NCI-H446 (cell line): ENCODE results near the gene GCNT1.
A peak's percentile ranks its signal among the peaks of the same experiment; 100 is the strongest.
"Not testable (repeated sequence)": the region's sequence is repeated elsewhere in the genome, so short reads cannot be mapped to it uniquely, and the experiment has no call there.

Source experiments
- DNase-seq, 2 experiments: peaks; one replicate each; lab custom pipeline; 2025; lab: John Stamatoyannopoulos, UW

The GCNT1 gene

GRCh38 chr9:76458903-76459693 is at the start of gene GCNT1:
Gene GCNT1, plus strand, starts transcription at chr9:76459182. Its CDS starts 43,200 bp downstream, at chr9:76502382.
- DNase-seq = peak; percentile 4 to 67

GRCh38 chr9:76412638-76413037 is 46.3 kb upstream of the GCNT1 start:
- DNase-seq = no peak

DNA sequence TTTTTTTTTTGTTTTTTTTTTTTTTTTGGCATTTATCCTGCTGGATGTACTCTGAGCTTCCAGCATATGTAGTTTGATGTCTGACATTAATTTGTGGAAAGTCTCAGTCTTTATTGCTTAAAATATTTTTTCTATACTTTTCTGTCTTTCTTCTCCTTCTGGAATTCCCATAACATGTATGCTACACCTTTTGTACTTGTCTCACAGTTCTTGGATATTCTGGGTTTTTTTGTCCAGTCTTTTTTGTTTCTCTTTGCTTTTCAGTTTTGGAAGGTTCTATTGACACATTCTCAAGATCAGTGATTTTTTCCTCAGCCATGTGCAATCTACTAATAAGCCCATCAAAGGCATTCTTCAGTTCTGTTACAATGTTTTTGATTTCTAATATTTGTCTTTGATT is 45.3 kb upstream of the GCNT1 start:
- no peak for DNase-seq

DNA sequence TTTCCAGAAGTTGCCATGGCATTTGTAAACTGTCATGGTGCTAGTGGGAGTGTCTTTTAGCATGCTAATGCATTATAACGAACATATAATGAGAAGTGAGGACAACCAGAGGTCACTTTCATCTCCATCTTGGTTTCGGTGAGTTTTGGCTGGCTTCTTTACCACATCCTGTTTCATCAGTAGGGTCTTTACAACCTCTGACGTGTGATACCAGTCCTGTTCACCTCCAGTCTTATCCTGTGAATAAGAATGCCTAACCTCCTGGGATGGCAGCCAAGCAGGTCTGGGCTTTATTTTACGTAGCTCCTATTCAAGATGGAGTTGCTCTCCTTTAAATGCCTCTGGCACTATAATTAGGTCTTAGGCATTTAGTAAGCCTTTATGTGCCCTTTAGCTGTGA is 44.3 kb upstream of the GCNT1 start:
- no peak for DNase-seq

GRCh38 chr9:76415154-76415553 is 43.8 kb upstream of the GCNT1 start:
- DNase-seq = no peak

- DNase-seq = no peak
These were observed 43.3 kb upstream of the GCNT1 start for GRCh38 chr9:76415731-76416130.

DNA sequence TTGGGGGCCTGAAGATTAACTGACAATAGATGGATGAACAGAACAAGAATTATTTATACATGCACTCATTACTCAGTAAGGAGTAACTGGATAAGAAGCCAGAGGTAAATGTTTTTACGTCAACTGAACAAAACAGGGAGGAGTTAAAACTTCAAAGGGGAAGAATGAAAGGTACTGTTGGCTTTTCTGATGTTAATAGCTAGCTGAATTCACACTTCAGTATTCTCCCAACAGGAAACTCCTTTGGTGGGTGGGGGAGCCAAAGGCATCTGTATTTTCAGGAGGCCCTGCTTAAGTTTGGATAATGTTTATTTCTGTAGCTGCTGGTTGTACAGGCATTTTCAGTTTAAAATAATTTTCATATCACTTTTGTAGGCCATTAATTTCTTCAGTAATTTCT is 41.6 kb upstream of the GCNT1 start:
- DNase-seq = no peak

DNA sequence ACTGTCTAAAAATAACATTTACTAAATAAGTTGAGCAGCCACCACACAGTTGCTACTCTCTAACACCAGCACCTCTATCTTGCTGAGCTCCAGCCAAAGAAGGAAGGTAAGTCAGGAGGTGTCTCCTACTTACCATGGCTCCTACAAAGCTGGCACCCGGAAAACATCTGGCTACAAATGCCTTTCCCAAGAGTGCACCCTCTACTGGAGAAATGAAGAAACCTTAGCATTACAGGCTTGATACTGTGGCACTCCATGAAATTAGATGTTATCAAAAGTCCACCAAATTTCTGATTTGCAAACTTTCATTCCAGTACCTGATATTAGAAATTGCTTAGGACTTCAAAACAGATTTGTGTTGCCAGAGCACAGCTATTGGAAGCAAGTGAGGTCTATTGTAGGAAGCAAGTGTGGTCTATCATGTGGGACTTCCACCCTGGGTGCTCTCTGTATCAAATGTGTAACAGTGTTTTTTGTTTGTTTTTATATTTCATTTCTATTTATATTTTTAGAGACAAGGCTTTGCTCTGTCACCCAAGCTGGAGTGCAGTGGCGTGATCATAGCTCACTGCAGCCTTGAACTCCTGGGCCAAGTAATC is 39.1 kb upstream of the GCNT1 start:
- no peak for DNase-seq

GRCh38 chr9:76423216-76424177 is 35.5 kb upstream of the GCNT1 start:
- no peak for DNase-seq

- no peak for DNase-seq
These were observed 34.5 kb upstream of the GCNT1 start for GRCh38 chr9:76424491-76424890.

DNA sequence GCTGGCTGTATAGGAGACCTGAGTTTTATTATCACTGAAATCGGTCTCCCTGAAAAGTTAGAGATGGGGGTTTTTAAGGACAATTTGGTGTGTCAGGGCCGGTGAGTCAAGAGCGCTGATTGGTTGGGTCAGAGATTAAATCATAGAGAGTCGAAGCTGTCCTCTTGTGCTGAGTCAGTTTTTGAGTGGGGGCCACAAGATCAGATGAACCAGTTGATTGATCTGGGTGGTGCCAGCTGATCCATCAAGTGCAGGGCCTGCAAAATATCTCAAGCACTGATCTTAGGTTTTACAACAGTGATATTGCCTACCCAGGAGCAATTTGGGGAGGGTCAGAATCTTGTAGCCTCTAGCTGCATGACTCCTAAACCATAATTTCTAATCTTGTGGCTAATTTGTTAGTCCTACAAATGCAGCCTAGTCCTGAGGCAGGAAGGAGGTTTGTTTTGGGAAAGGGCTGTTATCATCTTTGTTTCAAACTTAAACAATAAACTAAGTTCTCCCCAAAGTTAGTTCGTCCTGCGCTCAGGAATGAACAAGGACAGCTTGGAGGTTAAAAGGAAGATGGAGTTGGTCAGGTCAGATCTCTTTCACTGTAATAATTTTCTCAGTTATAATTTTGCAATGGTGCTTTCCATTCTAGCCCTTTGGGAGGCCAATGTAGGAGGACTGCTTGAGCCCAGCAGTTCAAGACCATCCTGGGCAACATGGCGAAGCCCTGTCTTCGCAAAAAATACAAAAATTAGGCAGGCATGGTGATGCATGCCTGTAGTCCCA is 33.1 kb upstream of the GCNT1 start:
- no peak for DNase-seq

DNA sequence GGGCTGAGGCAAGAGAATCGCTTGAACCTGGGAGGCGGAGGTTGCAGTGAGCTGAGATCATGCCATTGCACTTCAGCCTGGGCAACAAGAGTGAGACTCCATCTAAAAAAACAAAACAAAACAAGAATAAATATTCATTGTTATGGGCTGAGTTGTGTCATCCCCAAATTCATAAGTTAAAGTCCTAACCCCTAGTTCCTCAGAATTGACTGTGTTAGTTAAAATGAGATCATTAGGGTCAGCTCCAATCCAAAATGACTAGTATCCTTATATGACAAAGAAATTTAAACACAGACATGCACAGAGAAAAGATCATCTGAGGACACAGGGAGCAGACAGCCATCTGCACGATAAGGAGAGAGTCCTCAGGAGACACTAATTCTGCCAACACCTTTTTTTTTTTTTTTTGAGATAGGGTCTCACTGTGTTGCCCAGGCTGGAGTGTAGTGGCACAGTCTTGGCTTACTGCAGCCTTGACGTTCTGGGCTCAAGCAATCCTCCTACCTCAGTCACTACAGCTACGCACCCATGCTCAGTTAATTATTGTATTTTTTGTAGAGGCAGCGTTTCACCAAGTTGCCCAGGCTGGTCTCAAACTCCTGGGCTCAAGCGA is 32.1 kb upstream of the GCNT1 start:
- DNase-seq = no peak

DNA sequence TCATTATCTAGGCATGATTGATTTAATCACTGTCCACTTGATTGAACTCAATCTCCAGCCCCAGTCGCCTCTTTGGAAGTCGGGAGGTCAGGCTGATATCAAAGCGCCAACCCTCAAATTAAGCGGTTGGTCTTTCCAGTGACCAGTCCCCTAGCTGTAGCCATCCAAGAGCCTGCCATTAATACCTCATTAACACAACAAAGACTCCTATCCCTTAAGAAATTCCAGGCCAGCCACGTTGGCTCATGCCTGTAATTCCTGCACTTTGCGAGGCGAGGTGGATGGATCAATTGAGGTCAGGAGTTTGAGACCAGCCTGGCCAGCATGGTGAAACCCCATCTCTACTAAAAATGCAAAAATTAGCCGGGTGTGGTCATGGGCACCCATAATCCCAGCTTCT is 27.4 kb upstream of the GCNT1 start:
- no peak for DNase-seq

DNA sequence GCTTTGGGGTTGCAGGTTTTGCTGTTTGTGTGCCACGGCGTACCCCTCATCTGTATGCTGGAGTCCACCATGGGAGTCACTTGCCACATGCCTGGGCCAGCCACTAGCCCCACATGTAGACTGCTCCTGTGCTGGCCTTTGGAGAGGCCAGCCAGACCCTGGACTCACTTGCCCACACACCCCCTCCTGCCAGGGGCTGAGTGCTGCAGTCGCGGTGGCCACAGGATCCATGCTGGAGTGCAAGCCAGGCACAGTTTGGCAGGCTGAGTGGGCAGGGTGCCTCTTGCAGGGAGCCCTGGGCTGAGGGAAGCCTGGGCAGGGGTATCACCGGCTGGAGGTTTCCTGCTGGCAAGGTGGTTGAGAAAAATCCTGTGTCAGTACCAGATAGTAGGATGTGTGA is 25.6 kb upstream of the GCNT1 start:
- no peak for DNase-seq

DNA sequence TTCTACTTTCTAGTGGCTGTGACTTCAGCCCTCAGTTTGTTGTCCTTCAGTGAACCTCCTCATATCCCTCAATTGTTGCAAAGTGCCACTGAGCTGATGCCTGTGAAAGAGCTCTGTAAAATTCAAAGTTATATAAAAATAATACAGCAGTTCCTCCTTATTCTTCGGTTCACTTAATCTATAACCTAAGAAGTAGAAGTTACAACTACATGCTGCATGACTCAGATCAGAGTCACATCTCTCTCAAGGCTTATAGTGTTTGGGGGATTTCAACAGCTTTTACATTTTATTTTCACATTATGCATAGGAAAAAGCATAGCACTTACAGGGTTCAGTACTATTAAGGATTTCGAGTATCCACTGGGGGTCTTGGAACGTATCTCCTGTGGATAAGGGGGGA is 25.1 kb upstream of the GCNT1 start:
- DNase-seq = no peak

GRCh38 chr9:76434897-76435296 is 24.1 kb upstream of the GCNT1 start:
- DNase-seq = not testable (repeated sequence)

DNA sequence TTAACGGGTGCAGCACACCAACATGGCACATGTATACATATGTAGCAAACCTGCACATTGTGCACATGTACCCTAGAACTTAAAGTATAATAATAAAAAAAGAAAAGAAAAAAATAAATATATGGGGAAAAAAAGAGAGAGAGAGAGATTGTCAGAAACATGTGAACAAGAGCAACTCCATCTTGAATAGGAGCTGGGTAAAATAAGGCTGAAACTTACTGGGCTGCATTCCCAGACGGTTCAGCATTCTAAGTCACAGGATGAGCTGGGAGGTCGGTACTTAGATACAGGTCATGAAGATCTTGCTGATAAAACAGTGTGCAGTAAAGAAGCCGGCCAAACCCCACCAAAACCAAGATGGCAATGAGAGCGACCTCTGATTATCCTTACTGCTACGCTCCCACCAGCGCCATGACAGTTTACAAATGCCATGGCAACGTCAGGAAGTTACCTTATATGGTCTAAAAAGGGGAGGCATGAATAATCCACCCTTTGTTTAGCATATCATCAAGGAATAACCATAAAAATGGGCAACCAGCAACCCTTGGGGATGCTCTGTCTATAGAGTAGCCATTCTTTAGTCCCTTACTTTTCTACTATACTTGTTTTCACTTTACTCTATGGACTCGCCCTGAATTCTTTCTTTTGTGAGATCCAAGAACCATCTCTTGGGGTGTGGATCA is 21.8 kb upstream of the GCNT1 start:
- not testable (repeated sequence) for DNase-seq

DNA sequence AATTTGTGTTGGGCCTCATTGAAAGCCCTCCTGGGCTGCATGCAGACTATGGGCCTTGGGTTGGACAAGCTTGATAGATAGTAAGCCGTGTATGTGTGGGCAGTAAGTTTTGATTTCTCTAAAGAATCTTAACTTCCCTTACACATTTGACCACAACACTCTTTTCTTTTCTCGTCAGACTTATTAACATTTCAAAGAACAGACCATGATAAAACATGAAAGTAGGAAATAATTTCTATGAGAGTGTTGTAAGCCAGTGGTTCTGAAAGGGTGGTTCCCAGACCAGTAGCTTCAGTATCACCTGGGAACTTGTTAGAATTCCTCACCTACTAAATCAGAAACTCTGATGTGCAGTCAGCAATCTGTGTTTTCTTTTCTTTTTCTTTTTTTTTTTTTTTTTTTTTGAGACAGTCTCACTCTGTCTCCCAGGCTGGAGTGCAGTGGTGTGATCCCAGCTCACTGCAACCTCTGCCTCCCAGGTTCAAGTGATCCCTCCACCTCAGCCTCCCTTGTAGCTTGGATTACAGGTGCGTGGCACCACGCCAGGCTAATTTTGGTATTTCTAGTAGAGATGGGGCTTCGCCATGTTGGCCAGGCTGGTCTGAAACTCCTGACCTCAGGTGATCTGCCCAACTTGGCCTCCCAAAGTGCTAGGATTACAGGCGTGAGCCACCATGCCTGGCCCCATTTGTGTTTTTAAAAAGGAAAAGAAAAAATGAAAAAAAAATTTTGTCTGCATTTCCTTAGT is 20.0 kb upstream of the GCNT1 start:
- no peak for DNase-seq

DNA sequence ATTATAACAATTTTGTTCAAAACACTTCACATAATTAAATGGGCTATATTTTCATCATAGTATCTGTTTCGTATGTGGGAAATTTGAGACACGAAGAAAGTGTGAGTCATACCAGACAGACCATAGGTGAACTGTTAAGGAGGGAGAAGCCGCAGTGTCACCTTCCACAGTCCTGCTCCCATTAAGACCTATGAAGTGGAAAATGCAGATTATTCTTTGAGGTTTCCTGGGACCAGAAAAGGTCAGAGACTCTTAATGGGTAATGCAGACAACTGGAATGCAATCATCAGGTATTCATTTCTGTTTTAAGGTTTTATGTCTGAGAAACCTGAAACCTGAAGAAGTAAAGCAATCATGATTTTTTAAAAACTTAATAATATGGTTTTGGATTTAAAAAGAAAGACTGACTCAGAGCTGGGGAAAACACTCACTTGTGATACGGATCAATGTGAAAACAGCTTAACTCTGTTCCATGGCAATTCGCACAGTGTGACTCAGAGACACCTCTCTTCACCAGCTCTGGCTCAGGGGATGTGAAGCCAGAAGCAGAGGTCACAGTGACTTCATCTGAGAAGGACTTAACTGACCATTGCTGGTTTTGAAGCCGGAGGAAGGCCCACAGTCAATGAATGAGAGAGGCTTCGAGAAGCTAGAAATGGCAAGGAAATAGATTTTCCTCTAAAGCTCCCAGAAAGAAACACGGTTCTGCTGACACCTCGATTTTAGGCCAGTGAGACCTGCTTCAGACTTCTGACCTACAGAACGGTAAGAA is 17.2 kb upstream of the GCNT1 start:
- no peak for DNase-seq
